HG02981 (cell line): ENCODE data around the gene ZSCAN5B.
"Not testable (repeated sequence)": the region's sequence is repeated elsewhere in the genome, so short reads cannot be mapped to it uniquely, and the experiment has no call there.

Source experiments
- ATAC-seq: cut with Tn5 transposase; IDR thresholded peaks from one replicate; pipeline ENCODE4 v1.9.1; 2021; ENCODE audit warnings: mild to moderate bottlenecking, moderate library complexity; ENCODE audit not compliant: unreplicated experiment

ZSCAN5B gene

GRCh38 chr19:56176881-56177280 lies 20.7 kb downstream of the ZSCAN5B start:
- ATAC-seq, result no peak

- not testable (repeated sequence) for ATAC-seq
Measured at GRCh38 chr19:56176310-56176709, 21.3 kb downstream of the ZSCAN5B start.

- ATAC-seq, result not testable (repeated sequence)
Measured at GRCh38 chr19:56175861-56176307, 21.7 kb downstream of the ZSCAN5B start, which contains the start of gene GALP. GALP (plus strand) TSS chr19:56176008; CDS start chr19:56177109, 1,101 bp downstream.

- no peak for ATAC-seq
Measured at GRCh38 chr19:56174550-56174949, 23.0 kb downstream of the ZSCAN5B start.

GRCh38 chr19:56174086-56174485 lies 23.5 kb downstream of the ZSCAN5B start:
- ATAC-seq, result no peak

- ATAC-seq, result no peak
Measured at GRCh38 chr19:56170261-56170660, 27.3 kb downstream of the ZSCAN5B start.

- ATAC-seq, result no peak
Measured at GRCh38 chr19:56167064-56167578, 30.5 kb downstream of the ZSCAN5B start.

- ATAC-seq, result no peak
Measured at GRCh38 chr19:56163097-56163496, 34.5 kb downstream of the ZSCAN5B start.

- ATAC-seq, result no peak
Measured at GRCh38 chr19:56162258-56162657, 35.3 kb downstream of the ZSCAN5B start.

GRCh38 chr19:56161534-56161933 lies 36.0 kb downstream of the ZSCAN5B start:
- no peak for ATAC-seq

GRCh38 chr19:56159622-56160271 lies 37.8 kb downstream of the ZSCAN5B start:
- ATAC-seq, result no peak

- no peak for ATAC-seq
Measured at GRCh38 chr19:56159009-56159559, 38.5 kb downstream of the ZSCAN5B start.

GRCh38 chr19:56158170-56158757 lies 39.3 kb downstream of the ZSCAN5B start:
- ATAC-seq, result no peak

GRCh38 chr19:56156768-56157167 lies 40.8 kb downstream of the ZSCAN5B start:
- ATAC-seq, result no peak

GRCh38 chr19:56155124-56155687 lies 42.4 kb downstream of the ZSCAN5B start:
- no peak for ATAC-seq

- no peak for ATAC-seq
Measured at GRCh38 chr19:56153507-56153906, 44.1 kb downstream of the ZSCAN5B start.

- ATAC-seq, result no peak
Measured at GRCh38 chr19:56152644-56153043, 44.9 kb downstream of the ZSCAN5B start.

GRCh38 chr19:56150358-56150757 lies 47.2 kb downstream of the ZSCAN5B start:
- ATAC-seq, result no peak

GRCh38 chr19:56149656-56150038 lies 47.9 kb downstream of the ZSCAN5B start:
- no peak for ATAC-seq

GRCh38 chr19:56148955-56149655 lies 48.5 kb downstream of the ZSCAN5B start:
- ATAC-seq, result not testable (repeated sequence)

GRCh38 chr19:56148096-56148495 lies 49.5 kb downstream of the ZSCAN5B start:
- ATAC-seq, result no peak
